GM18520 (cell line): ENCODE data around the gene LRRC49.

Experiments used
- ATAC-seq: cut with Tn5 transposase; IDR thresholded peaks from one replicate; pipeline ENCODE4 v1.9.1; 2021; ENCODE audit not compliant: unreplicated experiment

The LRRC49 gene

DNA sequence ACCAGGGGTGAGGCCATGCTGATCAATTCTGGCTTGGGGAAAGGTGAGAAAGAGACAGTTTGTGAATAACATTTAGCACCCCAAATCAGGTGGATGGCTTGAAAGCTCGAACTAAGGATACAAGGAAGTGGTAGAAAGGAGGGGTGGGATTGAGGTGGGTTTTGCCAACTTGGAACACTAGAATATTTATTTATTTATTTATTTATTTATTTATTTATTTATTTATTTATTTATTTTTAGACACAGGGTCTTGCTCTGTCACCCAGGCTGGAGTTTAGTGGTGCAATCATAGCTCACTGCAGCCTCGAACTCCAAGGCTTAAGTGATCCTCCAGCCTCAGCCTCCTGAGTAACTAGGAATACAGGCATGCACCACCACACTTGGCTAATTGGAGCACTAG lies 191.6 kb downstream of the LRRC49 start:
- ATAC-seq: no peak

DNA sequence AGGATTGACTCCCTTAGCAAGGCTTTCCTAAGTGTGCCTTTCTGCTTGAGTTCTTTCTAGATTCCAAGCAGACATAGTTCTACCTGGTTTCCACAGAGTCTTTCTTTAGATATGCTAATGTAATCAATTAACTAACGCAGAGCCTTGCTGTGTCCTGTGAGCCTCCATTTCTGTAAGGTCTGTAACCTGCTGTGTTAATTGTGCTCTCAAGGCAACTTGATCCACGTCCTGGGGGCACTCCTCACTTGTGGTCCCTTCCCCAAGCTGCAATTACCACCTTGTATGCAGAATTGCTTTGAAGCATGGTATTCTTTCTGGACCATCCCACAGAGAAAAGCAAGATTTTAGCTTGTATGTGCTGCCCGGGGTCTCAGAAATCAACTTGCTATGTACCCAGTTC lies 193.2 kb downstream of the LRRC49 start:
- no peak for ATAC-seq

- ATAC-seq: no peak
Measured at GRCh38 chr15:71088155-71088554, 195.5 kb downstream of the LRRC49 start.

- ATAC-seq: no peak
Measured at GRCh38 chr15:71088683-71089082, 196.1 kb downstream of the LRRC49 start.

DNA sequence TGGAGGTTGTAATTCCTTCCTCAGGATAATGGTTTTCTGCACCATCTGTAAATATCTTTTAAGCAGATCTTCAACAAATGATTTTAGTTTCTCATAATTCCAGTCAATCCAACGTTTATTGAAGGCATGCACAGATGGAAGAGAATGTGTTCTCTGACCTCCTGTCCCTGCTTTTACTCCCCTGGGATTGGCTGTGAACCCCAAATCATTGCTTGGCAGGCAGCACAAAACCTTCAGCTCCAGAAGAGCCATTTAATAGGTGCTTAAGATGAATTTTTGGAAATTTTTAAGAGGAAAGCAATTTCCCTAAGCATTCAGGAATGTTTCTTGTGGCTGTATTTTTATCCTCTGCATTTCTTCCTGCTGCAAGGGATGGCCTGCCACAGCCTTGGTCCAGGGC lies 197.2 kb downstream of the LRRC49 start:
- ATAC-seq: no peak

GRCh38 chr15:71091601-71092000 lies 199.0 kb downstream of the LRRC49 start:
- ATAC-seq: no peak

GRCh38 chr15:71092056-71092600 lies 199.5 kb downstream of the LRRC49 start:
- no peak for ATAC-seq

- no peak for ATAC-seq
Measured at GRCh38 chr15:71093054-71094024, 200.7 kb downstream of the LRRC49 start.

- no peak for ATAC-seq
Measured at GRCh38 chr15:71094137-71094536, 201.5 kb downstream of the LRRC49 start.

DNA sequence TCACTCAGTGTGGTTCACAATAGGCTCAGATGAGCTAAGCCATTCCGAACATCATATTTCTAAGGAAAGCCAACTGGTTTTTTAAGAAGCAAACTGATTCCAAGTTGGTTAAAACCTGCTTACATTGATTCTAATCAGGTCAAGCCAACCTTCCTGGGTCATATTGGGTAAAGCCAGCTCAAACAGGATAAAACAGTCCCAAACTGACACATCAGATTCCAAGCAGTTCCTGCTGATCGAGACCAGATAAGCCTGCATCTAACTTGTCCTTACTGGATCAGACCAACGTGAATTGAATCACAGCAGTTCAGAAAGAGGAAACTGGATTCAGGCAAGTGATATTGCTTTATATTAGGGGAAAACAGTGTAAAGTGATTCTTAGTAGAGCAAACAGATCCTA lies 204.1 kb downstream of the LRRC49 start:
- no peak for ATAC-seq

DNA sequence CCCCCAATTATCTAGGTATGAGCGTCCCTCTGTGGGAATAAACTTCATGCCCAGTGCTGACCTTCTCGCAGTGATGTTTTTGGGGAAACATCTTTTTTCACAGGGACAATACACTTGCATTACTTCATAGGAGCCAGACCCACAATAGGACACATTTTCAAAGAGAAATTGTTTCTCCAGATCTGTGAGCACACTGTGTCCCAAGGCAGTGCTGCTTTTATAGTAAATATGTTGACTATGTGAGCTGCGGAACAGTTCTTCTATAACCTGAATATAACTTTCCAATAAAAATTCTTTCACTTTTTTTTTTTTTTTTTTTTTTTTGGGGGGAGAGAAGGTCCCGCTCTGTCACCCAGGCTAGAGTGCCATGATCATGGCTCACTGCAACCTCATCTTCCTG lies 205.3 kb downstream of the LRRC49 start:
- no peak for ATAC-seq

DNA sequence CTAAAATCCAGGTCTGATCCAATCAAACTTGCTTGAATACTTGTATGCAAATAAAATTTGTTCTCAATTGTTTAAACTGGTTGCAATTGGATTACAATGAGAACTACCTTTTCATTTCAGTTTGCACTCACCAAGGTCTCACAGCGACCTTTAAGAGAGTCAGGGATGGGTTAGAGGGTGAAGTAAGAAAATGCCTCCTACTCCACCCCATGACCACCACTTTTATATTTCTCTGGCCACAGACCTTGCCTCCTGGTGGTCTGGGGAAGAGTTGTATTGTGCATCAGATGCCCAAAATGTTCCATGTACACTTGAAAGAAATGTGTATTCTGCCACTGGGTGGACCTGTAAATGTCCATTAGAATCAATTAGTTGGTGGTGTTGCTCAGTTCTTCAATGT lies 206.3 kb downstream of the LRRC49 start:
- no peak for ATAC-seq
